Cardiac muscle cell (in vitro differentiated cells and primary cell): ENCODE data around the gene NBAS. TPM values are rescaled to one million over a fixed set of nuclear protein-coding genes. Genes with fewer than 3 reads are reported as not detected.

Experiments used
- DNase-seq, 2 donors: peaks; one replicate each; pipeline versions ENCODE4 v3.0.0 to v3.0.0-alpha.2; 2010 to 2017; ENCODE audit warnings: low read depth in 1 of 2, low spot score in 1 of 2
- H3K27ac ChIP-seq: fragments of 200-600 bp; sonication (generic); 2 replicates; pipeline ENCODE4 v1.5.1; 2016
- H3K27me3 ChIP-seq: fragments of 200-600 bp; sonication (generic); 2 replicates; pipeline ENCODE4 v1.6.0; 2016; ENCODE audit warnings: control low read depth
- H3K36me3 ChIP-seq: fragments of 200-600 bp; sonication (generic); 2 replicates; pipeline ENCODE4 v1.5.1; 2016; ENCODE audit warnings: control low read depth
- H3K4me1 ChIP-seq: fragments of 200-600 bp; sonication (generic); 2 replicates; pipeline ENCODE4 v1.8.1; 2017; ENCODE audit warnings: low read depth, mild to moderate bottlenecking, mixed run types
- H3K4me3 ChIP-seq: fragments of 200-600 bp; sonication (generic); 2 replicates; pipeline ENCODE4 v1.5.1; 2016; ENCODE audit warnings: mild to moderate bottlenecking
- H3K9me3 ChIP-seq: fragments of 200-600 bp; sonication (generic); 2 replicates; pipeline ENCODE4 v1.5.1; 2017; ENCODE audit warnings: low read depth, mild to moderate bottlenecking, control low read depth
- CTCF ChIP-seq: IDR thresholded peaks from 2 replicates; pipeline ENCODE4 v1.5.1; 2012; ENCODE audit warnings: low read depth, mild to moderate bottlenecking, low read length
- polyA plus RNA-seq: library from polyadenylated mRNA; unstranded; fragments of >200 nt; fragmentation: Nextera tagmentation; extraction: Ambion mirVana; gene quantifications from 2 replicates; pipeline ENCODE4 v1.2.1, GENCODE V29; 2016
- total RNA-seq: library from RNA; depleted of rRNA; stranded (reverse); fragments of >200 nt; gene quantifications from 2 replicates; pipeline ENCODE4 v1.2.3, GENCODE V29; 2016

Gene NBAS
- total and polyA plus RNA-seq, 2 experiments from 2014 or later = 32.4 to 74.8 TPM

- Histone ChIP-seq H3K9me3 (no peaks in the 10 kb centered on the region), H3K4me3 (no peak overlapping the region), H3K4me1 (peaks cover 14% of the 10 kb centered on the region), H3K36me3 (no peaks in the 10 kb centered on the region), H3K27ac (no peak overlapping the region), H3K27me3 (no peaks in the 10 kb centered on the region)
- DNase-seq = peak; percentile 62 to 74
- peak; percentile 65 for TF ChIP-seq CTCF
Measured at GRCh38 chr2:15588329-15588919, 27.3 kb upstream of the NBAS start.

- Histone ChIP-seq H3K27me3 (no peaks in the 10 kb centered on the region), H3K9me3 (no peaks in the 10 kb centered on the region), H3K27ac (no peak overlapping the region), H3K4me3 (no peak overlapping the region), H3K36me3 (no peaks in the 10 kb centered on the region), H3K4me1 (no peaks in the 10 kb centered on the region)
- DNase-seq = peak in 1 of 2 donors; percentile 5
- TF ChIP-seq CTCF = no peak
Measured at GRCh38 chr2:15584767-15585469, 23.8 kb upstream of the NBAS start.

- no peaks in the 10 kb centered on the region for H3K27me3 ChIP-seq
- no peaks in the 10 kb centered on the region for H3K4me1 ChIP-seq
- no peak overlapping the region for H3K27ac ChIP-seq
- no peaks in the 10 kb centered on the region for H3K36me3 ChIP-seq
- no peak for DNase-seq
- no peaks in the 10 kb centered on the region for H3K9me3 ChIP-seq
- TF ChIP-seq CTCF = no peak
- no peak overlapping the region for H3K4me3 ChIP-seq
Measured at GRCh38 chr2:15584316-15584715, 23.2 kb upstream of the NBAS start.

- Histone ChIP-seq H3K9me3 (no peaks in the 10 kb centered on the region), H3K27ac (no peak overlapping the region), H3K4me3 (no peak overlapping the region), H3K27me3 (no peaks in the 10 kb centered on the region), H3K4me1 (no peaks in the 10 kb centered on the region), H3K36me3 (no peaks in the 10 kb centered on the region)
- no peak for TF ChIP-seq CTCF
- DNase-seq = no peak
Measured at GRCh38 chr2:15583826-15584225, 22.7 kb upstream of the NBAS start.

- H3K27ac ChIP-seq = no peak overlapping the region
- no peaks in the 10 kb centered on the region for H3K27me3 ChIP-seq
- DNase-seq = no peak
- no peaks in the 10 kb centered on the region for H3K9me3 ChIP-seq
- no peaks in the 10 kb centered on the region for H3K36me3 ChIP-seq
- no peaks in the 10 kb centered on the region for H3K4me1 ChIP-seq
- H3K4me3 ChIP-seq = no peak overlapping the region
- no peak for TF ChIP-seq CTCF
Measured at GRCh38 chr2:15582710-15583357, 21.7 kb upstream of the NBAS start.
